ENCODE measurements around the gene HDDC3.

Gene HDDC3, protein sequence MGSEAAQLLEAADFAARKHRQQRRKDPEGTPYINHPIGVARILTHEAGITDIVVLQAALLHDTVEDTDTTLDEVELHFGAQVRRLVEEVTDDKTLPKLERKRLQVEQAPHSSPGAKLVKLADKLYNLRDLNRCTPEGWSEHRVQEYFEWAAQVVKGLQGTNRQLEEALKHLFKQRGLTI

GRCh38 chr15:90931828-90932659 is at the start of gene HDDC3:
Gene HDDC3, minus strand, starts transcription at chr15:90932549. Its CDS starts 9 bp downstream, at chr15:90932540.
- TF ChIP-seq CTCF (IDR thresholded peaks at IDR 0.05), result peak; percentile 97

- TF ChIP-seq CTCF (IDR thresholded peaks at IDR 0.05), result no peak
Measured at GRCh38 chr15:90982135-90982534, 49.8 kb upstream of the HDDC3 start.

GRCh38 chr15:90981681-90982080 is 49.3 kb upstream of the HDDC3 start:
- TF ChIP-seq CTCF (IDR thresholded peaks at IDR 0.05), result no peak

GRCh38 chr15:90979582-90979981 is 47.2 kb upstream of the HDDC3 start:
- TF ChIP-seq CTCF (IDR thresholded peaks at IDR 0.05), result no peak

- TF ChIP-seq CTCF (IDR thresholded peaks at IDR 0.05), result no peak
Measured at GRCh38 chr15:90974216-90974615, 41.9 kb upstream of the HDDC3 start.

DNA sequence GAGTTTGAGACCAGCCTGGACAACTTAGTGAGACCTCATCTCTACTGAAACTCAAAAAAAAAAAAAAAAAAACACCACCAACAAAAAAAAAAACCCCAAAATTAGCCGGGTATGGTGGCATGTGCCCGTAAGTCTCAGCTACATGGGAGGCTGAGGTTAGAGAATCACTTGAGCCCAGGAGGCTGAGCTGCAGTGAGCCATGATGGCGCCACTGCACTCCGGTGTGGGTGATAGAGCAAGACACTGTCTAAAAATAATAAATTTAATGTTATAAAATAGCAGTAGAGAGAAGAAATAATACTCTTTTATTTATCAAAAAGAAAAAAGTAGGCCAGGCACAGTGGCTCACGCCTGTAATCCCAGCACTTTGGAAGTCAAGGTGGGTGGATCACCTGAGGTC is 39.8 kb upstream of the HDDC3 start:
- no peak for TF ChIP-seq CTCF (IDR thresholded peaks at IDR 0.05)

DNA sequence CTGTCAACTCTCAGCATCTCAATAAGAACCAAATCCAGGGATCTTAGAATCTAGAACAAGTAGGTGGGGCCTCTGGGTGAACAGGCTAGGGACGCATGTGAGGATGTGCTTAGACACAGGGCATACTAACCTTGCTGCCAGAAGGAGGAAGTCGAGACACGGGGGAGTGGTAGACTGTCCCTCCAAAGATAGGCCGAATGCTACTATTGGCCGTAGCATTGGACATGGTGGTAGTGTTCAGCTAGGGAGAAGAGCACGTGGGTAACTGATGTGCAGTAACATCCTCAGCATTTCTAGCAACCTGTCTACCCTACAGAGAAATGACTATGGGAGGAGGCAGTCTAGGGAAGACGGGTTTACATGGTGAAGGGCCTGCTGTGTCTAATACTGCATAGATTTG is 37.9 kb upstream of the HDDC3 start:
- no peak for TF ChIP-seq CTCF (IDR thresholded peaks at IDR 0.05)

Measured in LNCAP (cell line).